Erythroblast (primary cell): ENCODE data around the gene ZNF362.

Source experiments
- GATA1 ChIP-seq: IDR thresholded peaks from 2 replicates; pipeline ENCODE4 v1.6.1; 2011; ENCODE audit warnings: low read depth, mild to moderate bottlenecking, control low read depth, low read length, moderate library complexity
- POLR2A ChIP-seq: IDR thresholded peaks from 2 replicates; pipeline ENCODE4 v1.6.1; 2011; ENCODE audit warnings: mild to moderate bottlenecking, low read length

- no peak for TF ChIP-seq POLR2A
- no peak for TF ChIP-seq GATA1
These were observed at the start of gene ZNF362 for GRCh38 chr1:33256471-33257206.
